ENCODE data around the gene PPP2R3B. TPM values are rescaled to one million over a fixed set of nuclear protein-coding genes. Genes with fewer than 3 reads are reported as not detected.

Gene PPP2R3B
- total RNA-seq, 4 donors from 2014 or later = 37.6 to 106 (median 46.6) TPM

- intact Hi-C loops (cut with DNase I; ENCODE audit: low total_unique reads) = no loop called here
- no peak overlapping the region for H3K4me3 ChIP-seq (ENCODE audit: low read depth, poor library complexity, severe bottlenecking)
- DNase-seq (ENCODE audit: low spot score in 2 of 2) = no peak
- WGBS, 2 donors = 83 to 91% methylated on average over 8 of the region's 8 CpGs
- TF ChIP-seq CTCF (IDR thresholded peaks at IDR 0.05) (no peak), POLR2A (IDR thresholded peaks at IDR 0.05) (no peak)
Observed at GRCh38 chrX:300334-300733, 86.4 kb downstream of the PPP2R3B start.

GRCh38 chrX:298993-299392 is 87.7 kb downstream of the PPP2R3B start:
- intact Hi-C loops (cut with DNase I; ENCODE audit: low total_unique reads) = no loop called here
- TF ChIP-seq POLR2A (IDR thresholded peaks at IDR 0.05) (no peak), CTCF (IDR thresholded peaks at IDR 0.05) (no peak)
- WGBS, 2 donors = 97 to 98% methylated on average over 36 of the region's 36 CpGs
- DNase-seq (ENCODE audit: low spot score in 2 of 2) = no peak
- H3K4me3 ChIP-seq (ENCODE audit: low read depth, poor library complexity, severe bottlenecking) = no peak overlapping the region

- WGBS, 2 donors = 91% methylated on average over 21 of the region's 21 CpGs
- no peak for TF ChIP-seq CTCF (IDR thresholded peaks at IDR 0.05)
- no peak for TF ChIP-seq POLR2A (IDR thresholded peaks at IDR 0.05)
- H3K4me3 ChIP-seq (ENCODE audit: low read depth, poor library complexity, severe bottlenecking) = no peak overlapping the region
- intact Hi-C loops (cut with DNase I; ENCODE audit: low total_unique reads) = no loop called here
- DNase-seq (ENCODE audit: low spot score in 2 of 2) = no peak
Observed at GRCh38 chrX:295136-295535, 91.6 kb downstream of the PPP2R3B start.

GRCh38 chrX:292900-293897 is 93.5 kb downstream of the PPP2R3B start:
- peak in 1 of 2 donors; percentile 67 for DNase-seq (ENCODE audit: low spot score in 2 of 2)
- intact Hi-C loops (cut with DNase I; ENCODE audit: low total_unique reads) = no loop called here
- H3K4me3 ChIP-seq (ENCODE audit: low read depth, poor library complexity, severe bottlenecking) = no peak overlapping the region
- WGBS, 2 donors = 97 to 98% methylated on average over 47 of the region's 47 CpGs
- TF ChIP-seq POLR2A (IDR thresholded peaks at IDR 0.05) (no peak), CTCF (IDR thresholded peaks at IDR 0.05) (no peak)

- DNase-seq (ENCODE audit: low spot score in 2 of 2) = peak in 1 of 2 donors; percentile 76
- H3K4me3 ChIP-seq (ENCODE audit: low read depth, poor library complexity, severe bottlenecking) = no peak overlapping the region
- TF ChIP-seq POLR2A (IDR thresholded peaks at IDR 0.05) (no peak), CTCF (IDR thresholded peaks at IDR 0.05) (no peak)
- intact Hi-C loops (cut with DNase I; ENCODE audit: low total_unique reads) = no loop called here
- WGBS, 2 donors = 94 to 96% methylated on average over 29 of the region's 29 CpGs
Observed at GRCh38 chrX:291411-291901, 95.3 kb downstream of the PPP2R3B start.
